Panc1 (cell line): ENCODE measurements around the gene OR2F2.

Experiments used
- CTCF ChIP-seq: fragments of 450-650 bp; IDR thresholded peaks from 2 replicates; pipeline ENCODE4 v1.5.1; 2017; ENCODE audit warnings: mild to moderate bottlenecking
- REST ChIP-seq, 2 experiments: IDR thresholded peaks; 2 replicates each; pipeline ENCODE4 v1.6.1; 2011 to 2012; ENCODE audit warnings: low read depth in 2 of 2, control low read depth in 1 of 2, low read length in 1 of 2, mild to moderate bottlenecking in 1 of 2, moderate library complexity in 1 of 2; ENCODE audit not compliant: insufficient read depth in 1 of 2

DNA sequence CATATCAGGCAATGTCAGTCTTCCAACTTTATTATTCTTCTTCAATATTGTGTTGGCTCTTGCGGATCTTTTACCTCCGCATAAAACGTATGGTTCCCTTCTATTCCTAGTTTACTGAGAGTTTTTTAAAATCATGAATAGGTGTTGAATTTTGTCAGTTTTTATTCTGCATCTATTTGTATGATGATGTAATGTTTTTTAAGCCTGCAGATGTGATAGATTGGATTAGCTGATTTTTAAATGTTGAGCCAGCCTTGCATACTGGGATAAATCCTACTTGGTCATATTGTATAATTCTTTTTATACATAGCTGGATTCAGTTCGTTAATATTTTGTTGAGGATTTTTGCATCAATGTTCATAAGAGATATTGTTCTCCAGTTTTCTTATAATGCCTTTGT lies 10.4 kb downstream of the OR2F2 start:
- TF ChIP-seq REST (IDR thresholded peaks at IDR 0.05; ENCODE audit: insufficient read depth in 1 of 2, low read depth in 2 of 2, low read length in 1 of 2) (no peak), CTCF (no peak)
